ENCODE measurements around the gene LEMD1.
A peak's percentile ranks its signal among the peaks of the same experiment; 100 is the strongest.

Gene LEMD1, protein sequence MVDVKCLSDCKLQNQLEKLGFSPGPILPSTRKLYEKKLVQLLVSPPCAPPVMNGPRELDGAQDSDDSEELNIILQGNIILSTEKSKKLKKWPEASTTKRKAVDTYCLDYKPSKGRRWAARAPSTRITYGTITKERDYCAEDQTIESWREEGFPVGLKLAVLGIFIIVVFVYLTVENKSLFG

DNA sequence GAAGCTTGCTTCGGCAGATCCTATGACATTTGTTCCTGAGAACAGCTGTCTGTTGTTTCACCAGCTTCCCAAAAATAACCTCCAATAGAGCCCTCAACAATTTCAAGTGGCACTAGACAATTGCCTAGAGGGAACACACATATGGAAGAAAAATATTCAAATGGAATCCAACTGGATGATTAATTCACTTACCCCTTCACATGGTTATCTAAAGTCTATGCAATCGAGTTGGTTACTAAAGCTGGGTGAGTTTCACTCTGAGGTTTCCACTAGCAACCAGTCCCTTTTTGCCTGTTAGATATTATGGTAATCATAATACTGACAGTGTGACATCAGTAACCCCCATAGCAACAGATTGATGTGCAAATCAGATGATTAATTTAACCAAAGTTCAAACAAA, at the start of gene LEMD1:
LEMD1 (minus strand) TSS at position 259 of the 400 bp plus-strand sequence. CDS start 1,520 bp downstream, outside the sequence.
- DNase-seq: peak; percentile 77

DNA sequence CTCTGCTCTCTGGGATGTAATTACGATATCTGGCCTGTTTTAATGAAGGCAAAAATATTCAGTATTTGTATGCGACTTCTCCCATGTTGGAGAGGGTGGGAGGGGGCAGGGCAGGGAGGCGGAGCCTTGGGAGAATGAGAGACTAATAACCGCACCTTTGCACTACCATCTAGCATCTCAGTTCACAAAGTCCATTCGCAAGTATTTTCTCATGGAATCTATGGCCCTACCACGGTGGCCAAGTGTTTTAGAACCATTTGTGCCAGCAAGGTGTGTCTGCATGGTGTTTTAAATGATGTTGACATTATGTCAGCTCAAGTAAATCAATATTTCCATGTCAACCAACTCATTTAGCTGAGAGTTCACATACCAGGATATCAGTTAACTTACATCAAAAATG, 48.3 kb upstream of the LEMD1 start:
- DNase-seq: no peak

DNA sequence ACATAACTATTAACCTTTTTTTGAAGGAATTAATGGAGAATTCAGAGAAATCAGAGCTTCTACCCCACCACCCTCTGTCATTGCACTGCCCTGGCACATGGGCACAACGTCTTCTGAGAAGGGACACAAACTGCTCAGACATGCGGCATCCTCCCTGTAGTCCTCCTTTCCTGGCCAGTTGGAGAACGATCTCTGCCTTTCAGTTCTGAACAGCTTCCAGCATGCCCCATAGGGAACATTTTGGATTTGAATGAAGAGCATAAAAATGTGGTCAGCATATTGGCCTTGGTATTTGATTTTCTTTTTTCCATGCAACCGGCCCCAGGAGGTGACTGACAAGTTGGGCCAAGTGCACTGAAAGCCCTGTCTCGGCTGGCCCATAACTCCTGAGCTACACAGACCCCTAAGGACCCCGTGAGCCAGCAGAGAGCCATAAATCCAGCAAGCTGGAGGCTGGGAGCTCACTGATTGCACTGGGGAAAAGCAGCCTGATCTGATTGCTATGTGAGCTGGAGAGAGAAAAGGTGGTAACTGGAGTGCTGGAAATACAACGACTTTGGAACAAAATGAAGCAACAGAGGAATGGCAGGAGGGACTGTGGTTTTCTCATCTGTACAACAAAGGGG, 44.9 kb upstream of the LEMD1 start:
- DNase-seq: no peak

DNA sequence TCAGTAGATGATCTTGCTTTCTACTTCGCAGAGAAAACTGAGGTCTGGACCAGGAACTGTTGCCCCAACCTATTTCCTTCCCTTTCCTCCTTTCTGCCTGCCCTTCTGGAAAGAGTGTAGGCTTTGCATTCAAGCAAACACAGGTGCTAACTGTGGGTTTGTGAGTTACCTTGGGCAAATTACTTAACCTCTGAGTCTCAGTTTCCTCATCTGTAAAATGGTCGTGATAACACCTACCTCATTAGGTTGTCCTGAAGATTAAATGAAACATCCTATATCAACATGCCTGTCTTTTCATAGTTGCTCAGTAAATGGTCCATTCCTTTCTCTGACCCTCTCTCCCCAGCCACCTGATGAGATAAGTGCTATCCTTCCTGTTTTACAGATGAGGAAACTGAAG, 43.5 kb upstream of the LEMD1 start:
- DNase-seq: no peak

DNA sequence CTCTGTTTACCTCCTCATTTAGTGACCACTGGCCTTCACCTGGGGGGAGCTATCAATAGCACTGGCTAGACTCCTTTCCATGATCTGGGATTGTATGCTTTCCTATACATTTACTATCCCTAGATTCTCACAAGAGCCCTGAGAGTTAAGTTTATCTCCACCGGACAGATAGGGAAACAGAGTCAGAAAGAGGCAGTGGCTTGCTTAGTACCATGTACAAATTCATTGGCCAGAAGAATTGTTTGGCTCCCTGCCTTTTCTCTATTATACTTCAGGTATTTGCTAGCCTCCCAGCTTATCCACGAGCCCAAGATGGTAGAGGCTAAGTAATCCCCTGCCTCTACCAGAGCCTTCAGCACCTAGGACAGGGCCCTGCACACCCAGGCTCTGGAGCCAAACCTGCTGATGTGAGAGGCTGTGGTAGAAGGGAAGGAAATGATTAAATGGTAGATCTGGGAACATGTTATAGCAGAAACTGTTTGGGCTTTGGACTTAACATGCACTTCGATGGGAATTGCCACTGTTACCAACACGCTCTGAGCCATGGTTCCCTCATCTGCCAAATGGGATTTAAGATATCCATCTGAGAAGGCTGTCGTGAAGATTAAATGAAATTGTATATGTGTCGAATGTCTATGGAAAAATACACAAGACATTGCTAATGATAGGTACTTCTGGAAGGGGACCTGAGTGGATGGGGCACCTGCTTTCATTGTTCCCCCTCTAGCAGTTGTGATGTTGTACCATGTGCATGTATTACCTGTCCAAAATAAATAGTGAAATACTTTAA, 37.1 kb upstream of the LEMD1 start:
- no peak for DNase-seq

DNA sequence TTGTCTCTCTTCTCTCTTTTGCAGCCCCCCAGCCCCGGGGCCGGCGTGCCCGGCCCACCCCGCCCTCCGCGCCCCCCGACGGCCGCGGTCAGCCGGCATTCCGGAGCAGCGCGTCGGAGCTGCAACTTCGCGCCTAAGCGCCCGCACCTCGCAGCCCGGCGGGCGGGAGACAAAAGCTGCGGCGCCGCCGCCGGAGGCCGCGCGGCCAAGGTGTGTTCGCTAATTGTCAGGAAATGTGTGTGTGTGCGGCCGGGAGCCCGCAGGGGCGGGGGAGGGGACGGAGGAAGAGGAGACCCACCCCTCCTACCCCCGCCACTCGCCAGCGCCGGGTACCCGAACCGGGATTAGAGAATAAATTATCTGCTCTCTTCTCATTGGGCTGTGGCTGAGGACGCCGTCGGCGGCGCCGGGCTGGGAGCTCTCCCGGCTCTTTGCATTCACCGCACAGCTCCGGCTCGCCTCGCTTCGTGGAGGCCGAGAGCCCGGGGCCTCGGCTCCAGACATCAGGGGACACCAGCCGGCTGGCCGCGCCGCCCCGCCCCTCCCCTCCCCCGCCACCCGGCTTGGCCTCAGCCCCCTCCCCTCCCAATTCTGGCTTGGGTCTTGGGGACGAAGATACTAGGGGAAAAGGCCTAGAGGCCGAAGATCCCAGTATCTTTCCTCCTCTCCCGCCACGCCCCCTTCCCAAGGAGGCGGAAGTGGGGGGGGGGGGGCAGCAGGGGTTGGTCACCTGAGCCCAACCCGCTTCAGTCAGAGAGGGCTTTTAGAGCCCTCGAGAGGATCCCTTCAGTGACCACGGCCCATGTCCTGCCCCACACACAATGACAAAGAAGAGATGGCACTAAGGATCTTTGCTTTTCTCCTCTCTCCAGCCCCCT, 35.3 kb upstream of the LEMD1 start:
- DNase-seq: peak; percentile 75

DNA sequence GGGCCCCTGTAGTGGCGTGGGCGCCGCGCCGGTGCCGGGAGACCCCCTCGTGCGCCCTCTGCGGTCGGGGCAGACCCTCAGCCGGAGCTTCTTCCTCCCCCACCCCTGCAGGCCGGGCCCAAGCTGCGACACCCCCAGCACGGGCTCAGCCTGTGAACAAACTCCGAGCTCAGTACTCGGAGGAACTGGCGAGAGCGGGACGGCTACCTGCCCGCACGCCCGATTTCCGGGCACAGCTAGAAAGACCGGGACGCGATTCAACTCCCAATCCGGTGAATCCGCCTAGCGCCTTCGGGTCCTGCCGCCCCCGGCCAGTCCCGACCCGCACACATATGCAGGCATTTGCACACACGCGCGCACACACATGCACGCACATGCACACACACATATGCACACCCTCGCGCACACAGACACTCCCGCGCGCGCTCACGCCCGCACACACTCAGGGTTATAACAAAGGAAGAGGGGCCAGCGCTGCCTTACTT, 34.6 kb upstream of the LEMD1 start:
- DNase-seq: peak; percentile 61

DNA sequence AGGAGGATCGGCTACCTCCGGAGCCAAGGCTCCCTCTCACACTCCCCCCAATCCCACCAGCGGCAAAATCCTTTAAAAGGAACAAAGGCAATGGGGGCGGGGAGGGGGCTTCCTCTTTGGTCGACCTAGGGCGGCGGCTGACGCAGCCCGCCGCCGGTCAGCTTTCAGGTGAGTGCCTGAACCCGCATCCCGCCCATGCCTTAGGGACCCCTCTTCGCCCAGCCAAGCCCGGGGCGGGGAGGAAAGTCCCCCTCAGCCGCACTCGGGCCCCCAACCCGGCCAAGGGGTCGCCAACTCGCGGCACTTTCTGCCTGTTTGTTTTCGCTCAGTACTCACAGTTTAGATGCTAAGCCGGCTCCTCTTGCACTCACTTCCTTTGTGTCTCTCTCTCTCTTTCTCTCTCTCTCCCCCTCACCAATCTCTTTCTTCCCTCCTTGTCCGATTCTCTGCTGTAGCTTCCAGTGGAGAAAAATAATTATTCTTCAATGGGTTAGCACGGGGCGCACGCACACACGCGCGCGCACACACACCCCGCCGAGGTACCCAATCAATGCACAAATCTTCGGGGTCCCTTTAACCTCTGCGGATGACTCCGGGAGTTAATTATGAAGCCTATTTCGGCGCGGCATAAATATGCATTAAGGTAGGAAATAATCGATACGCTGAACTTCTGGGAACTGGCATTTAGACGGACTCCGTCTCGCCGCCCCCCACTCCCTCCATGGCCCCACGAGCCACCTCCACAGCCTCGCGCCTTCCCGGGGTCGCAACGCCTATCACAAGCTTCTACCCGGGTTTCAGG, 33.9 kb upstream of the LEMD1 start, which contains the start of gene BLACAT1:
BLACAT1 (minus strand) TSS at position 465 of the 802 bp plus-strand sequence.
- peak; percentile 54 for DNase-seq

DNA sequence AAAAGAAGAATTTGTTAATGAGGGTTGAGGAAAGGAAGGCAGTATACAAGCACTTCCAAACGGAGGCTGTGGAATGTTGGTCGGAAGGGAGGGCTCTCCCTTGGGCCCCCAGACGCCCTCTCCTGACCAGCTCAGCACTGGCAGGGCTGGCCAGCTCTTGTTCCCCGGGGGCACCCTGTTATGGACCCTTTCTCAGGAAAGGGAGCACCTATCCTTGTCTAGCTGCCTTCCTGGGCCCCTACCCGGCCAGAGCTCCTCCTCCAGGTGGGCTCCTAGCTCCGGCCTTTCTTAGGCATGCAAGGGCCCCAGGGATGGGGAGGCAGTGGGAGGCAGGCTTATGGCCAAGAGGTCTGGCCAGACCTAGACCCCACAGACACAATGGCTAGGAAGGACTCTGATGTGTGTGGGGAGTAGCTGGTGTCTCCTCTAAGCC, 33.1 kb upstream of the LEMD1 start:
- no peak for DNase-seq

DNA sequence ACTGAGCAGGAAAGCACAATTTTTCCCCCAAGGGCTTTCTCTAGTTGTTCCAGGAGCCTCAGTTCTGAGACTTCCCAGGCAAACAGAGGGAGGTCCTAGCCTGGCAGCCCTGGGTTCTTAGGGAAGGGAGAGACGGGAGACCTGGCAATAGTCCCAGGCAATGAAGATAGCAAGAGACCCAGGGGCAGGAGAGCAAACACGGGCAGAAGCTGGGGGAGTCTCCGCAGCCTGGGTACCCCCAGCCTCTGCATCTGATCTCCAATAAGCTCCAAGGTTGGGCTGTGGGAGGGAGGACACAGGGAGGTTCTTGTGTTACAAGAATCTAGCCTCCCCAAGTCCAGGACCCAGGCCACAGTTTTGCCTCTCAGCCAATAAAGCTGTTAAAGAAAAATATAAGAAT, 31.6 kb upstream of the LEMD1 start:
- peak; percentile 9 for DNase-seq

DNA sequence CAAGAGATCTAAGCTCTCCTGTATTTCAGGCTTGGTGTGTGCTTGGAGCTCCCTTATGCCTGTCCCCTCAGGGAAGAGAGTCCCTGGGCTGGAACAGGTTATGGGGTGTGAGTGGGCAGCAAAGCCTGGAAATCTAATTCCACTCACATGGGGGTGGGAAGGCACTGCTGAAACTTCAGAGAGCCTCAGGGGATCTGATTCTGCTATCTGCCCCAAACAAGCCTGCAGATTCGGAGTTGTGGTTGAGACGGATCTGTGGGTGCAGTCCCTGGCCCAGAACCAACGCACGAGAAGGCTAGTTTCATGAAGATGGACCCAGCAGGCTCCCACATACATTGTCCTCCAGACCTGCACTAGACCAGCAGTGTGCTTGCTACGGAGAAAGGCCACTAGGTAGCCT, 31.1 kb upstream of the LEMD1 start:
- DNase-seq: no peak

DNA sequence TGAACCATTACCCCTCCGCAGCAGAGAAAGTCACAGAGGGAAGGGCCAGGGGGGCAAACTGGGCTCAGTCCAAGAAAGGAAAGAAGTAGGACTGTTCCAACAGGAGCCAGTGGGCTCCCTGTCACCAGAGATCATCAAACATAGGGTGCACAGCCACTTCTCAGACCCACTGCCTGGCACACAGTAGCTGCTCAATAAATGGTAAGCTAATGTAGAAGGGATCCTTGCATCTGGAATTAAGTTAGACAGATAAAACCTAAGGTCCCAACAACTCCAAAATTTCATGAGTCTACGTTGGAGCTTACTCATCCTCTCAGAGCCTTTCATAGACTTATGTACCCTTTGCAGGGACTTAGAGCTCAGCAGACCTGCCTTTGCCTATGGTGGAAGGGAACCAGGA, 30.5 kb upstream of the LEMD1 start:
- DNase-seq: no peak

DNA sequence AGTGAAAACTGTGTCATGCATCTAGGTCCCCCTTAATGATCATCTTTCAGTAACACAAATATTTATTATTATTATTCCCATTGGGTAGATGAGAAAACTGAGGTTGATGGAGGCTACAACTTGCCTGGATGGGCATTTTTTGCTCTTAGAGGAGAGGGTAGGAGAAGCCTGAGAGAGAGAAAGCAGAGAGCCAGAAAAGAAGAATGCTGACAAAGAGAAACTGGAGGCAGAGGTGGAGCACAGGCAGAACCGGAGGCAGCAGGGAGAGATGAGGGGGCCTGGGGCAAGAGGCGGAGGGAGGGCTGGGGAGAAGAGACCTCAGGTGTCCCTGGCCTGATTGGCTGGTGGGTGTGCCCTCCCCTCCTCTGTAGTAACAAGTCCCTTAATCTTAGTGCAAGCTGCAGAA, 29.9 kb upstream of the LEMD1 start:
- DNase-seq: no peak

DNA sequence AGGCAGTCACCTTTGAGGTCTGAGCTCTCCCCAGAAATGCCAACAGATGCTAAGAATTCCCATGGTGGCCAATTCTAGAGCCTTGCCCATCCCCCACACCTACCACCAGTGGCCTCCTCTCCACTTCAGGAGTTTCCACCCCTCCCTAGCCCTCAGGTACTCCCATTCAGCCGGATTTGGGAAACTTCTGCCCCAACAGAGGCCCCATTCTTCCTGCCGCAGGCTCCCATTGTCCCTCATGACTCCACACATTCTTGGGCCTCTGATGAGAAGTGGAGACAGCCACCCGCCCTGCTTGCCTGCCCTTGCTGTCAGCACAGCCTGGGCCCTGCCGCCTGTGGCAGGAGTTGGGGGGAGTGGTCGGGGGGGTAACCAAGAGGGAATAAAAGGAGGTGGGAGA, 29.3 kb upstream of the LEMD1 start:
- no peak for DNase-seq

DNA sequence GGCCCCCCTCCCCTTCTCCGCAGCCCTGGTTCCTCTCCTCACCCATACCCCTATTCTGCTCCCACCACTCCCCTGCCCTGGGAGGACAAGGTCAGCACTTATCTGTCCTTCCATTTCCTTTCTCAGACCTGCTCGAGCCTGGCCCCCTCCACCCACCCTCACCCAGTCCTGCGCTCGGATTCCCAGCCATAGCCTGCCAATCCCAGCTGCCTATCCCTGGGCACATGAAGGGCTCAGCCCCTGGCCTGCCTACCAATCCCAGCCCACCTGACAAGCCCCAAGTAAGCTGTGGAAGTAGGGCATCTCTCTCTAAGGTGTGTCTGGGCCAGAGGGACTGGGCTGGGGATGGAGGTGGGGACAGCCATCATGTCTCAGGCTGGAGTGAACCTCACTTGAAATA, 28.6 kb upstream of the LEMD1 start:
- peak; percentile 87 for DNase-seq

DNA sequence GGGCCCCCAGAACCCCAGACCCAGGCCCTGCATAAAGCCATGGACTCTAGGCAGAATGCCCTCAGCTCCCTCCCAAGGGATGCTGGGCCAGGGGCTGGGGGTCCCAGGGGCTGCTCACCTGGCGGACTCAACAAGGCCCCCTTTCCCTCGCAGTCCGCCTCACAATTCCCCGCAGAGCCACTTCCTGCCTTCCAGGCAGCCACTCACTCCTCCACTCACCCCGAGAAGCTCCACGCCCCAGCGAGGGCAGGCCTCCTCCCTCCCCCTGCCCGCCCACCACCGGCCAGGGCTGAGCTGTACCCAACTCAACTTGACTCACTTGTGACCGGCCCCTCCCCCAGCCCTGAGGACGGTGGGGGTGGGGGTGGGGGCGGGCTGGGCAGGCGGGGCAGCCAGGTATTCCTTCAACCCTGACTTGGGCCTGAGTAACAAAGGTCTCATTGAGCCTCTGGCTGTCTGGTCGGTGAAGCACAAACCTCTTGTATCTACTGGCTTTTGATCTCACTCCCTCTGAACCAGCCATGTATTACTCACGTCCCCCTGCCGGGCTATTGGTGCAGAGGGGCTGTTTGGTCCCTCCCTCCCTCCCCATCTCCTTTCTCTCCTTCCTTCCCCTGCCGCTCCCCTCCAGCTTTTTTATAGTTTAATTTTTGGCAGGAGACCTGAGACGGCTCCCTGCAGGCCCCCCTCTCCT, 28.0 kb upstream of the LEMD1 start:
- peak; percentile 87 for DNase-seq

DNA sequence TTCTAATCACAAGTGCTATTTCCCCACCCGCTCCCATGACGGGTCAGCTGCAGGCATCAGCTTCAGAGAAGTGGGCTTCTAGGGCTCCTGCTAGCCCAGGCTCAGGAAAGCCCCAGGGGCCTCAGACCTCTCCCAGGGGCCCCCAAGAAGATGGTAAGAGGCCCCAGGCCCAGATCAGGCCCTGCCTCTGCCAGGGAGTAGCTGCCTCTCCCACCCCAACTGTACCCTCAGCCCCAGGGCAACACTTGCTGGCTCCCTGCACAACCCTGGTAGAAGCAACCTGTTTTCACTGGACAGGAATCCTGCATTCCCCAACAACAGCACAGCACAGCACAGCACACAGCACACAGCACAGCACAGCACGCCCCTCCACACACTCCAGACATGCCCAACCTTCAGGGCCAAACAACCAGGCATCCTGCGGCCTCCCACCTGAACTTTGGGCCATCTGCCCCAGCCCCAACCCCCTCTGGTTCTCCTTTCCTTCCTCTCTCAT, 27.4 kb upstream of the LEMD1 start:
- no peak for DNase-seq

DNA sequence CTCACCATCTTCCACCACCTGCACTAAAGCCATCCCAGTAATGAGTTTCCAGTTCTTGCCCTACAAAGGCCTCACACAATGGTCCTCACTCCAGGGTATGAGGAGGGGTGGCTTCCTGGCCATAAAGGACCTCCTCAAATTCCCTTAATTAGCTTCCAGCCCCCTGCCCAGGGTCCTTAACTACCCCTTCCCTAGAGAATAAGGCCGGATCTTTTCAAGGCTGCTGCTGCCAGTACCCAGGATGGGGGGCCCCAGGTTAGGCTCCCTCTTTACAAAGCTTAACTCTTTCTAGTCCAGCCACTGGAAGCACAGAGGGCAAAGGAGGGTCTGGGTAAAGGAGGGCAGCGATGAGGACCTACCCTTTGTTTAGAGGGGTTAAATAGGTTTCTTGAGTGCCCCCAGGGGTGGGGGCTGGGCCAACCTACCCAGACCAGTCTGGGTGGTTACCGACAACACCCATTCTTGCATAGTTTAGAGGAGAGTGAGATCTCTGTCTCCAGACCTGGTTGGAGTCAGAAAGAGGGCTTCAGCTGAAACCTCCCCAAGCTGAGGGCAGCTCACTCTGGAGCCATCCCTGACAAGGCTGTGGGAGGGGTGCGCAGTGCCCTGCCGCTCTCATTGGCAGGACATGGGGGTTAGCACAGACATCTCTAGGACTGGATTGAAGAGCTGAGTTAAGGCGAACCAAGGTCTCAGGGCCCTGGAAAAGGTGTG, 26.8 kb upstream of the LEMD1 start:
- no peak for DNase-seq

DNA sequence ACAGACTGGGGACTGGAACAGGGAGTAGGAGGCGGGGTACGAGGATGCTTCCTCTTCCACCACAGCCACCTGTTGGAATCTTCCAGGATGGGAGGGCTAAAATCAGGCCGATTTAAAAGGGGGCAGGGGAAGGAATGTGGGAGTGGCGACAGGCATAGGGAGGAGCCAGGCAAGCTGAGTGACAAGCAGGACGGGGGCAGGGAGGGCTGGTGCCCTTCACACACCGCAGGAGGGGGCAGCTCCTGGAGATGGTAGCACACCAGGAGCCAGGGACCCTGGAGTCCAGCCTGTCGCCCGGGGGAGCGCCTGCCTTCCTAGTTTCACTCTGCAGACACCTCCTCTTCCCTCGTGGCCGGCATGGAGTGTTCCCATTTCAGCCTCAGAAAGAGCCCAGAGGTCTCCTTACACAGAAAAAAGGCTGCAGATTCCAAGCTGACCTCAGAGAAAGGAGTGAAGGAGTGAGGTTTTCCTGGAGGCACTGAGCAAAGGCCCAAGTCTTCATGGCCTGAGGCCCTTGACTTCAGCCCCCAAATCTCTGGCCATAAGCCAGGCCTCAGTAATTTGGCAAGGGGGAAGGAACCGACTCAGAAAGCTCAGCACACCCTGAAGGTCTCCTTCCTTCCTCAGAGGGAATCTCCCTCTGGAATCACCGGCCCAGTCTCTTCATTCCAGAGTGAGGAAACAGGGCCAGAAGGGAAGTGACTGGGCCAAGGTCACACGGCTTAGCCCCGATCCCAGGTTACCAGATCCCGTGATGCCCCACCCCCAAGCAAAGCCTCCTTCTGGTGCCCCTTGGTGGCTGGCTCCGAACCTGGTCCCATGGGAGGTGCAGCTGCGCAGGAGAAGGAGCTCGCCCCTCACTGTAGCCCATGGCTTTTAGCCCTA, 25.8 kb upstream of the LEMD1 start:
- no peak for DNase-seq

Data from DMS79 treated with DMSO at 0.1 percent for 48 hours (cell line).